NCI-H2196 (cell line): ENCODE results near the gene REN.

Experiments used
- DNase-seq: peaks from one replicate; lab custom pipeline; 2025; ENCODE audit not compliant: unreplicated experiment; lab: John Stamatoyannopoulos, UW

Gene REN

GRCh38 chr1:204191456-204191855, 25.3 kb upstream of the REN start:
- no peak for DNase-seq

- no peak for DNase-seq
Measured at GRCh38 chr1:204190212-204191211, 24.4 kb upstream of the REN start.

GRCh38 chr1:204188959-204189639, 23.0 kb upstream of the REN start:
- DNase-seq: no peak

- no peak for DNase-seq
Measured at GRCh38 chr1:204186597-204186996, 20.5 kb upstream of the REN start.

- no peak for DNase-seq
Measured at GRCh38 chr1:204181116-204181515, 15.0 kb upstream of the REN start.

- DNase-seq: no peak
Measured at GRCh38 chr1:204180133-204180532, 14.0 kb upstream of the REN start.

- no peak for DNase-seq
Measured at GRCh38 chr1:204178487-204179281, 12.5 kb upstream of the REN start.

GRCh38 chr1:204177133-204177532, 11.0 kb upstream of the REN start:
- no peak for DNase-seq

GRCh38 chr1:204176049-204176448, 9.9 kb upstream of the REN start:
- DNase-seq: no peak

GRCh38 chr1:204174958-204175357, 8.8 kb upstream of the REN start:
- DNase-seq: no peak

GRCh38 chr1:204172404-204173029, 6.4 kb upstream of the REN start:
- no peak for DNase-seq

- no peak for DNase-seq
Measured at GRCh38 chr1:204171751-204172178, 5.6 kb upstream of the REN start.

- no peak for DNase-seq
Measured at GRCh38 chr1:204170494-204171155, 4.5 kb upstream of the REN start.

GRCh38 chr1:204169858-204170257, 3.7 kb upstream of the REN start:
- no peak for DNase-seq

- no peak for DNase-seq
Measured at GRCh38 chr1:204167730-204168129, 1.6 kb upstream of the REN start.

- peak; percentile 82 for DNase-seq
Measured at GRCh38 chr1:204162494-204163074, 3.6 kb downstream of the REN start.

GRCh38 chr1:204161609-204162493, 4.3 kb downstream of the REN start:
- DNase-seq: no peak

GRCh38 chr1:204157962-204158361, 8.2 kb downstream of the REN start:
- DNase-seq: no peak

GRCh38 chr1:204155881-204156280, 10.3 kb downstream of the REN start:
- no peak for DNase-seq
